GM10266 (cell line): ENCODE measurements around the gene ST6GALNAC3.

Experiments
- DNase-seq: peaks from one replicate; pipeline ENCODE4 v3.0.0; 2012; ENCODE audit errors: extremely low spot score
- TF ChIP-seq, protein P1 (sequence below): IDR thresholded peaks from 2 replicates; pipeline ENCODE4 v1.5.1; 2012; ENCODE audit warnings: mild to moderate bottlenecking, low read depth; ENCODE audit not compliant: control insufficient read depth, insufficient read depth; ENCODE audit errors: missing control alignments

Gene ST6GALNAC3

DNA sequence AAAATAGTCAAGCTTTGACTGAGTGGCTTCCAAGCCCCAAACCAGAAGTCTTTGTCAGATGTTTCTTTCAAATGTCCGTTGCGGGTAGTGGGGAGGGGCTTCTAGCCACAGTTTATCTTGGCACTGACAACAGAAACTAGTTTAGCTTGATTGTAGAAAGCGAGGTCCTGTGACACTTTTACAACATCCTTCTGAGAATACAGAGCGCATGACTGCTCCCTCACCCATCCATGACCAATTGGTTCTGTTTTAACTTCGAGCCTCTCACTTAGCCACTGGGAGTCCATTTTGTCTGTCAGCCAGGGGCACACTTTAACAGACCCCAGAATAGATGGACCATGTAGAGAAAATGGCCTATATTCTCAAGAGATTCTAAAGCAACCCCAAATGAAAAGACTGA lies 593.5 kb downstream of the ST6GALNAC3 start:
- TF ChIP-seq, protein P1, sequence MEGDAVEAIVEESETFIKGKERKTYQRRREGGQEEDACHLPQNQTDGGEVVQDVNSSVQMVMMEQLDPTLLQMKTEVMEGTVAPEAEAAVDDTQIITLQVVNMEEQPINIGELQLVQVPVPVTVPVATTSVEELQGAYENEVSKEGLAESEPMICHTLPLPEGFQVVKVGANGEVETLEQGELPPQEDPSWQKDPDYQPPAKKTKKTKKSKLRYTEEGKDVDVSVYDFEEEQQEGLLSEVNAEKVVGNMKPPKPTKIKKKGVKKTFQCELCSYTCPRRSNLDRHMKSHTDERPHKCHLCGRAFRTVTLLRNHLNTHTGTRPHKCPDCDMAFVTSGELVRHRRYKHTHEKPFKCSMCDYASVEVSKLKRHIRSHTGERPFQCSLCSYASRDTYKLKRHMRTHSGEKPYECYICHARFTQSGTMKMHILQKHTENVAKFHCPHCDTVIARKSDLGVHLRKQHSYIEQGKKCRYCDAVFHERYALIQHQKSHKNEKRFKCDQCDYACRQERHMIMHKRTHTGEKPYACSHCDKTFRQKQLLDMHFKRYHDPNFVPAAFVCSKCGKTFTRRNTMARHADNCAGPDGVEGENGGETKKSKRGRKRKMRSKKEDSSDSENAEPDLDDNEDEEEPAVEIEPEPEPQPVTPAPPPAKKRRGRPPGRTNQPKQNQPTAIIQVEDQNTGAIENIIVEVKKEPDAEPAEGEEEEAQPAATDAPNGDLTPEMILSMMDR, result no peak
- DNase-seq, result no peak

DNA sequence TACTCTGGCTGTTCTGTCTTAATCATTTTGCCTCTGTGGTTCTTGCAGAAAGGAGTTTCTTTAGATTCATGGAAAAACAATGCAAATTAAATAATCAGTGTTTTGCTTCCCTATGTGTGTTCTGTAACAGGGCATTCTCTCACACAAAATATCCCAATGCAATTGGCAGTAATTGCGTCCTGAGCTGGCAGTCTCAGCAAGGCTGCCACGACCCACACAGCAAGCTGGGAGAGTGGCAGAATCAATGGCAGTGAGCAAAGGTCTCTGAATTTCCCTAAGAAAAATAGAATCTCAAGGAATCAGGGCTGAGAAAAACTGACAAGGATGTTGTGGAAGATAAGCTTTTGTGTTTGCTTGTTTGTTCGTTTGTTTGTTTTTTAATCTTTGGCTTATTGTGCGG lies 594.6 kb downstream of the ST6GALNAC3 start:
- DNase-seq, result no peak

DNA sequence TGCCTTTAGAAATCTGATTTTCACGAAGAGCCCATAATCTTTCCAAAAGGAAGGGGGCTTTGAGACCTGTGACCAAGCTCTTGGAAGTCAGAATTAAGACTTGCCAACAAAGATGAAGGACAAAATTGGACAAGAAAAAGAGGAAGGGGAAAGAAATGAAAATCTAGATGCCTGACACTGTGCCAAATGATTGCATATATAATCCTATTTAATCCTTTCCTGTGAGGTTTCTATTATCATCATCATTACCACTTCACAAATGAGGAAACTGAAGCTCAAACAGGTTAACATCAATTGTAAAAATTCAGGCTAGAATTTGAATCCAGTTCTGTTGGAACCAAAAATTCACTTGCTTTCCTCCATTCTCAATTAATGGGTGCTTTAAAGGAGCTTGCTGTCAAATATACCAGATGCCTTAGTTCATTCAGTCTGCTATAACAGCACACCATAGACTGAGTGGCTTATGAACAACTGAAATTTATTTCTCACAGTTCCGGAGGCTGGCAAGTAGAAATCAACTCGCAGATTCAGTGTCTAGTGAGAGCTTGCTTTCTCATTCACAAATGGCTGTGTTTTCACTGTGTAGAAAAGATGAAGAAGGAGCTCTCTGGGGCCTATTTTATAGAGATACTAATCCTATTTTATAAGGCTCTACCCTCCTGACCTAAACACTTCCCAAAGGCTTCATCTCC lies 595.2 kb downstream of the ST6GALNAC3 start:
- TF ChIP-seq, protein P1, result no peak
- no peak for DNase-seq

More for the DNA sequence above, 594.6 kb downstream of the ST6GALNAC3 start:
- TF ChIP-seq, protein P1, result no peak

DNA sequence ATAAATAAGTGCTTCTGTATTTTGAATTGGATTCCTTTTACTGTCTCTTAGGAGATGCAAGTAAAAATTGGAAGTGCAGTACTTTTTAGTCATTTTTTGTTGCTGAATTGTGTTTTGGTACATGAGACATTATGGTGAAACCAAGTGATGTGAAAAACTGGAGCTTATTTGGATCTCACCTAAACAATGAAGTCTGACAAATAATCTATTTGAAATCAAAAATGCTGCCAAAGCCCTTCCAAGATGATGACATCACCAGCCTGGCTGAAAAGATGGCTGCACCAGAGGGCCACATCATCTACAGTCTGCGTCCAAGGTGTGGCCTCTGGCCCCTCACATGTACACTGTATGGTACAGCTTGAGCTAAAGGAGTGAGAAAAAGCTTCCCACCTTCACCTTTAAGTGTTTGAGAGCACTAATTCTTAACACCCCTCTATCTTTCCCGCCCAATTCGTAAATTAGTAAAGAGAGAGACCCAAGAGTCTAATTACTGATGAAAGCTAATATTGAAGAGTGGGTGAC lies 600.2 kb downstream of the ST6GALNAC3 start:
- DNase-seq, result no peak
- TF ChIP-seq, protein P1, result no peak

DNA sequence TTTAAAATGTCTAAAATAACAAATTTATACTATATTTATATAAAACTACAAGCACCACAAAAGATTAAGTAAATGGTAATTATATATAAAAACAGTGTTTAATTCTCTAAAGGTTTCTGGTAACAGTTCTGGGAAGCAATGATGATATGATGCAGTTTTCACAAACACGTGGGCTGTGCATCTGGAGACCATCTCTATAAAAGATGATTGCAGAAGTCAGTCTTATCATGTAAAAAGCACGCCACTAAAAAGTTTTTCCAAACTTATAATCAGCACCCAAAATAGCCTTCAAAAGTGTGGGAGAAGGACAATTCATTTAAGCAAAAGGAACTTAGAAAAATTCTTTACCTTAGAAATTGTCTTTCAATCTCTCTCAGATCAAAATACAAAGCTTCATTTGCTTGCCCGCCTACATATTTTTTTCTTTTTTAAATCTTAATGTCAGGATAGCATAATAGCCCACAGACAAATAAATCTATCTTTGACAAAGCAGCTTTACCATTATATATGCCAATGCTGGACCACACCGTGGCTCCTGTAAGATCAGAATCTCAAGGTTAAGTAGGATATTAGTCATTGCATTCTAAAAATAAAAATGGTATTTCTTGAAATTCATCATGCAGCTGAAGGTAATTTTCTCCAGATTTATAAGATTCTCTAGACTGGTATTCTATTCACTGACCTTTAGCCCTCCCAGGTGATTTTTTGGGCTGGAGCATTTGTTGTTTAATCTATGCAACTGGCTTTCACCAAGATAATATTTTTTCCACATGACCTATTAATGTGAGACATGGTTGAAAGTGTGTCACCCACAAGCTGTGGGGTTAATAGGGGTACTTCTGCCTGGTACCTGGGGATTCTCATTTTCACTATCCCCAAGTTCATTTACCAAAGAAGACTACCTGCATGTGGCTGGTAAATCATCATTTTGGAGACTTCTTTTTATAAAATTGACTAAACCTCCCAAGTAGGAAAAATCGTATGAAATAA lies 603.2 kb downstream of the ST6GALNAC3 start:
- TF ChIP-seq, protein P1, result no peak

DNA sequence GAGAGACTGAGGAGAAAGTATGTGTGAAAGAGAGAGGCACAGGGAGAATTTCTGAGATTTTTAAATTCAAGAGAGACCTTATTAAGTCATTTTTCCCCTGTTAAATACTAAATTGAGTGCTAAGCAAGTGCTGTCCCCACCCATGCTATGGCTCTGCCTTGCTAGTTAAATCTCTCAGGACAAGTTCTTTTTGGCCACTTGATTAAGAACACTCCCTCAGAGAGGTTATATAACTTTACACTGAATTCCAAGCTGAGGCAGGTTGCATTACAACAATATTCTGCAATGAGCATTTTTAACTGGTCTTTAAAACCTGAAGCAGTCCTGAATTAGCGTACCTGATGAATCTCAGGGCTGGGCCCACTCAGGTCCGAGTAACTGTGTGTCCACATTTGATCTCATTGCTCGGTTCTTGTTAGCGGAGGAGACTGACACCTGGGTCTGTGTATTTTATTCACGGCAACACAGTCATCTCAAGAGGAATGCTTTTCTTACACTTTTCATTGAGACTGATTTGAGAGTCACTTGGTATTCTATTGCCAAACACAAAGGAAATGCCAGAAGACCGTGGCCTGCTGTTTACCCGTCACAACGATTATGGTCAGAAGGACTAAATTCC lies 605.1 kb downstream of the ST6GALNAC3 start:
- TF ChIP-seq, protein P1, result no peak

More for the DNA sequence above, 603.2 kb downstream of the ST6GALNAC3 start:
- DNase-seq, result no peak

DNA sequence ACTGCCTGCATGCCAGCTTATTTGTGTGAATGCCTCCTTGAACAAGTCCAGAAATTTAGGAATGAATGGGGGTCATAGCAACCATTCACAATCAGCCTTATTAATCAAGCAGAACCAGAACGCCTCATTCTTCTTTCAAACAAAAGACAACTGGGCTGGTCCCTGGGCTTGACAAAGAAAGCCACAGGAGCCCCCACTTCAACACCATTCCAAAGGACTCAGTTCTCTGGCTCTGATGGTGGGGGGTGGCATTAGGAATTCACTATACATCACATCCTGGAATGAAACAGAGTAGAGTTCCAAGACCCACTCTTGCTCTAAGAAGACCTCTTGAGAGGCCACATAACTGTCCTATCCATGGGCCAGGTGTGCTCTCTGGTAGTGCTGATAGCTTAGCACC lies 606.1 kb downstream of the ST6GALNAC3 start:
- no peak for DNase-seq
- TF ChIP-seq, protein P1, result no peak

More for the DNA sequence above, 605.1 kb downstream of the ST6GALNAC3 start:
- DNase-seq, result no peak
